CD4-positive, alpha-beta T cell treated with Interleukin-6 for 4 hours (primary cell): Measurements from ENCODE around the gene AGR2.
A peak's percentile ranks its signal among the peaks of the same experiment; 100 is the strongest.
"Not testable (repeated sequence)": the region's sequence is repeated elsewhere in the genome, so short reads cannot be mapped to it uniquely, and the experiment has no call there.

ENCODE experiments used
- DNase-seq: peaks from one replicate; pipeline ENCODE4 v3.0.0-alpha.2; 2020; ENCODE audit warnings: mixed read lengths

Gene AGR2

GRCh38 chr7:16773326-16773725 lies 31.5 kb downstream of the AGR2 start:
- DNase-seq = no peak

GRCh38 chr7:16770657-16771329 lies 34.0 kb downstream of the AGR2 start:
- no peak for DNase-seq

- not testable (repeated sequence) for DNase-seq
Observed at GRCh38 chr7:16769994-16770393, 34.8 kb downstream of the AGR2 start.

GRCh38 chr7:16765436-16765859 lies 39.4 kb downstream of the AGR2 start:
- DNase-seq = no peak

GRCh38 chr7:16764942-16765341 lies 39.9 kb downstream of the AGR2 start:
- no peak for DNase-seq

GRCh38 chr7:16762177-16762576 lies 42.6 kb downstream of the AGR2 start:
- DNase-seq = no peak

- no peak for DNase-seq
Observed at GRCh38 chr7:16759840-16760239, 45.0 kb downstream of the AGR2 start.

GRCh38 chr7:16758631-16759611 lies 45.9 kb downstream of the AGR2 start:
- DNase-seq = no peak

- no peak for DNase-seq
Observed at GRCh38 chr7:16758036-16758435, 46.8 kb downstream of the AGR2 start.

- DNase-seq = no peak
Observed at GRCh38 chr7:16755397-16755796, 49.4 kb downstream of the AGR2 start.

GRCh38 chr7:16754856-16755317 lies 49.9 kb downstream of the AGR2 start:
- DNase-seq = no peak

- no peak for DNase-seq
Observed at GRCh38 chr7:16753932-16754855, 50.6 kb downstream of the AGR2 start.

- DNase-seq = peak; percentile 52
Observed at GRCh38 chr7:16753102-16753931, 51.5 kb downstream of the AGR2 start, which contains the start of gene TSPAN13. Gene TSPAN13, plus strand, starts transcription at chr7:16753755. Its CDS starts 213 bp downstream, at chr7:16753968.

GRCh38 chr7:16747102-16747501 lies 57.7 kb downstream of the AGR2 start:
- DNase-seq = no peak

GRCh38 chr7:16745645-16746044 lies 59.2 kb downstream of the AGR2 start:
- DNase-seq = no peak

GRCh38 chr7:16744518-16745250 lies 60.1 kb downstream of the AGR2 start:
- DNase-seq = no peak

- no peak for DNase-seq
Observed at GRCh38 chr7:16743236-16743635, 61.6 kb downstream of the AGR2 start.

- DNase-seq = no peak
Observed at GRCh38 chr7:16742547-16742946, 62.3 kb downstream of the AGR2 start.
